ENCODE data around the gene GRIK4.

GRIK4 gene

DNA sequence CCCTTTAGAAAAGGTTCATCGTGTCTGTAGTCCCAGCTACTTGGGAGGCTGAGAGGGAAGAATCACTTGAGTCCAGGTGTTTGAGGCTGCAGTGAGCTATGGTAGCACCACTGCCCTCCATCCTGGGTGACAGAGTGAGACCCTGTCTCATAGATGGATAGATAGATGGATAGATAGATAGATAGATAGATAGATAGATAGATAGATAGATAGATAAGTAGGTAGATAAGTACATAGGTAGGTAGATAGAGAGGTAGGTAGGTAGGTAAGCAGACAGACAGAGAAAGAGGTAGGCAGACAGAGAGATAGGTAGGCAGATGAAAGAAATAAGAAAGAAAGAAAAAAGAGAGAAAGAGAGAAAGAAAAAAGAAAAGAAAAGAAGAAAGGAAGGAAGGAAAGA is 156.4 kb downstream of the GRIK4 start:
- Mint-ChIP-seq H3K36me3 (ENCODE audit: low read depth) (no peaks in the 10 kb centered on the region), H3K4me3 (no peak overlapping the region), H3K4me1 (ENCODE audit: low read depth) (no peaks in the 10 kb centered on the region), H3K27me3 (peaks cover 28% of the 10 kb centered on the region), H3K9me3 (no peaks in the 10 kb centered on the region), H3K27ac (no peak overlapping the region)

DNA sequence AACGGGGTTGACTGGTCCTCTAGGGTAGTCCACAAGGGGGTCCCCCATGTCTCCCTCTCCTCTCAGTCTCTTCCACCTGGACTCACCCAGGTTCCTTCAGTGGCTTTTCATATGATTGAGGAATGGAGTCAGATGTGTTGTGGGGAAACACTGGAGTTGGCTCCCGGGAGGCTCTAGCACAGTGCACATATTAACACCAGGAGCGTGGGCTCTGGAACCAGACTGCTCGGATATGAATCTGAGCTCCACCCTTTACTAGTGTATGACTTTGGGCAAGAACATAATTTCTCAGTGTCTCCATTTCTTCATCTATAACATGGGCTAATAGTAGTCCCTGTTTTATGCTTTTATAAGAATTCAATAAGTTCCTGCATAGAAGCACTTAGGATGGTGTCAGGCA is 157.0 kb downstream of the GRIK4 start:
- H3K27me3 Mint-ChIP-seq = peaks cover 23% of the 10 kb centered on the region
- H3K4me3 Mint-ChIP-seq = no peak overlapping the region
- no peak overlapping the region for H3K27ac Mint-ChIP-seq
- no peaks in the 10 kb centered on the region for H3K9me3 Mint-ChIP-seq
- H3K4me1 Mint-ChIP-seq (ENCODE audit: low read depth) = no peaks in the 10 kb centered on the region
- no peaks in the 10 kb centered on the region for H3K36me3 Mint-ChIP-seq (ENCODE audit: low read depth)

DNA sequence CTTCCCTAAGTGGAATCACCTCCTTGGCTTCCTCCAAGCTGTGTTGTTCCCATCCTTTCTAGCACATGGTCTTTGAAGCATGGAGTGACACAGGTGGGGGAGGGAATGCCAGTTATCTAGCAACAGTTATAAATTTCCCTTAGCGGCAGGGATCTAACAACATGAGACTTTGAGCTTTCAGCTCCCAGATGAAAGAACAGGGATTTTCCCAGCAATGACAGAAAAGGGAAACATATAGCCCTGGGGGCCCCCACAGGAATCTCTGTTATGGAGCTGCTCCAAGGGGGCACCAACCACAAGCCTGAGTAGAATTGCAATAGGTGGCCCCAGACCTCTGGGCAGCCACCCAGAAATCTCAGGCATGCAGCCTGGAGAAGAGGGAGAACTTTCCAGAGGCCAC is 163.0 kb downstream of the GRIK4 start:
- Mint-ChIP-seq H3K4me3 (no peak overlapping the region), H3K27me3 (peaks cover 22% of the 10 kb centered on the region), H3K36me3 (ENCODE audit: low read depth) (no peaks in the 10 kb centered on the region), H3K27ac (no peak overlapping the region), H3K9me3 (no peaks in the 10 kb centered on the region), H3K4me1 (ENCODE audit: low read depth) (no peaks in the 10 kb centered on the region)

DNA sequence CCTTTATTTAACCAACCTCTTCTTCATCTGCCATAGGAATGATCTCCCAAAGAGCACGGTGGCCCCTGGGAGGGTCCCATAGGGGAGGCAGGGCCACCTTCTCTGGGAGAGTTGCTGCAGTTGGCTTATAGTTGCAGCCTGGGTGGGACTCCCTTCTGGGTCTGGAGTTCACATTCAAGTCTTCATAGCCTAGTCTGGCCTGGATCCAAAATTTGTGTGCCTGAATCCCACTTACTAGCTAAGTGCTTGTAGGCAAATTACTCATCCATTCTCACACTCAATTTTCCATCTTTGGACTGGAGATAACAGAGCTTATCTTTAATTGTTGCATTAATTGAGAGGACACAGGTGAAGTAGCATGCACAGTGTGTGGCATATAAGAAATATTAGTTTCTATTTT is 163.6 kb downstream of the GRIK4 start:
- Mint-ChIP-seq H3K27me3 (peaks cover 26% of the 10 kb centered on the region), H3K4me3 (no peak overlapping the region), H3K27ac (no peak overlapping the region), H3K36me3 (ENCODE audit: low read depth) (no peaks in the 10 kb centered on the region), H3K4me1 (ENCODE audit: low read depth) (no peaks in the 10 kb centered on the region), H3K9me3 (no peaks in the 10 kb centered on the region)

DNA sequence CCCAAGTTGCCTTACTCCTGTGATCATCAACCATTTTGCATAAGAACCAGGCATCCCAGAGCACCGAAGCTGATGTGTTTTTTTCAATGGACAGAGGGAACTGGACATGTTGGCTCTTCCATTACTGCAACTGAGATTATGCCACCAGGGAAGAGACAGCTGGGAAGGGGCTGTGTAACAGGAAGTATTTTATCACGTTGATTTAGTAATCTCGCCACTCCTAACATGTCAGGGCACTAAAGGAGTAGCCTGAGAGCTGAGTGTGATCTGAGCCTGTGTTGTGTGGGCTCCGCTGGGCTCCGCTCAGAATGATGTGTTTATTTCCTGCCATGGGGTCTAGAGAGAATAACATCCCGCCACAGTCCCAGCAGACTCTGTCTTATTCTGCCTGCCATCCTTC is 165.4 kb downstream of the GRIK4 start:
- no peak overlapping the region for H3K4me3 Mint-ChIP-seq
- no peaks in the 10 kb centered on the region for H3K9me3 Mint-ChIP-seq
- peaks cover 21% of the 10 kb centered on the region for H3K27me3 Mint-ChIP-seq
- H3K27ac Mint-ChIP-seq = no peak overlapping the region
- H3K36me3 Mint-ChIP-seq (ENCODE audit: low read depth) = no peaks in the 10 kb centered on the region
- no peaks in the 10 kb centered on the region for H3K4me1 Mint-ChIP-seq (ENCODE audit: low read depth)

DNA sequence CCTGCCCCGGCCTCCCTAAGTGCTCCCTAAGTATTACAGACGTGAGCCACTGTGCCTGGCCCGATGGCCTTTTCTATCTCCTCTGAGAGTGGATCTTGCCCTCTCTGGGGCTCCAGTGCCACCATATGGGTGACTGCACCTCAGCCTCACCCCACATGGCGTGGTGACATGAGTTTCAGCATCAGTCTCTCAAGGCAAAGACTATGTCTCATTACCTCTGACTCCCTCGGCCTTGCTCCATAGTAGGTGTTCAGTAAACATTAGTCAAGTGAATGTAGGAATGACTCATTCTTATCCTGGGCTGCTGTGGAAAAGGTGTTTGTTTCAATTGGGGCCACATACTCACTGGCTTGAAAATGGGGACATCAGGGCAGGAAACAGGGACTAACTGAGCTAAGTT is 168.8 kb downstream of the GRIK4 start:
- H3K27ac Mint-ChIP-seq = no peak overlapping the region
- no peaks in the 10 kb centered on the region for H3K36me3 Mint-ChIP-seq (ENCODE audit: low read depth)
- no peaks in the 10 kb centered on the region for H3K4me1 Mint-ChIP-seq (ENCODE audit: low read depth)
- no peaks in the 10 kb centered on the region for H3K9me3 Mint-ChIP-seq
- peaks cover 26% of the 10 kb centered on the region for H3K27me3 Mint-ChIP-seq
- H3K4me3 Mint-ChIP-seq = no peak overlapping the region

DNA sequence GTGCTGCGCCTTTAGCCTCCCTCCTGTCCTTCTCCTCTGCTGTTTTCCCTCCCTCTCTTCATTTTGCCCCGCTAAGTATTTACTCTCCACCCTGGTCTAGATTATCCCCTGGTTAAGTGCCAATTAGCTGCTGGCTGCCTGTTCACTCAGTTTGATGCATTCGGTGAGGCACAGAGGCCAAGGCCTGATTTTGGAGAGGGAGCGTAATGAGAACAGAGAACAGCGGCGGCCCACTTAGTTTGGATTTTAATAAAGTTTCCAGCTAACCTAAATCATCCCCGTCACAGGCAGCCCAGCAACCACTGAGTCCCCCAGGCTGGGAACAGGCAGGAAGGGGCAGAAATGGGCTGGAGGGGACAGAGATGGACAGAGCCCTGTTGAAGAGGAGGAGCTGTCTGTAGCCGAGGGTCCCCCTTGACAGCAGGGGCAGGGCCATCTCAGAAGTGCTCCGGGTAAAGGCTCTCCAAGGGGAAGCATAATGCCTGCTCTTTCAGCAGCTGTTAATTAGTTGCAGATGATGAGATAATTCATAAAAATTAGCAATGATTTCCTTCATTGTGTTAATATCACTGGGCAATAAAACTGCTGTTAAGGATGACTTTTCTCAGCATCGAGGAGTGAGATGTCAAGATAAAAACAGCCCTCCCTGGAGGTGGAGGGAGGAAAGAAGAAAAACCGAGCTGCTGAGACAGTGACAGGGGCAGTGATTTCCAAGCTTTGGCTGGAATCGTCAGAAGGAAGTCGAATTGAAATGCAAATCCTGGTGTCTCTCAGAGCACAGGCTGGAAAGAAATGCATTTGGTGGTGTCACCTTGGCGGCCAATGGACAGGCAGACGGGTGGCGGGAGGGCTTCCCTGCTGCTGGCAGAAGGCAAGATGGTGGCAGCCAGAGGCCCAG is 170.1 kb downstream of the GRIK4 start:
- Mint-ChIP-seq H3K36me3 (ENCODE audit: low read depth) (no peaks in the 10 kb centered on the region), H3K9me3 (no peaks in the 10 kb centered on the region), H3K27me3 (peaks cover 31% of the 10 kb centered on the region), H3K4me1 (ENCODE audit: low read depth) (no peaks in the 10 kb centered on the region), H3K27ac (no peak overlapping the region), H3K4me3 (no peak overlapping the region)

DNA sequence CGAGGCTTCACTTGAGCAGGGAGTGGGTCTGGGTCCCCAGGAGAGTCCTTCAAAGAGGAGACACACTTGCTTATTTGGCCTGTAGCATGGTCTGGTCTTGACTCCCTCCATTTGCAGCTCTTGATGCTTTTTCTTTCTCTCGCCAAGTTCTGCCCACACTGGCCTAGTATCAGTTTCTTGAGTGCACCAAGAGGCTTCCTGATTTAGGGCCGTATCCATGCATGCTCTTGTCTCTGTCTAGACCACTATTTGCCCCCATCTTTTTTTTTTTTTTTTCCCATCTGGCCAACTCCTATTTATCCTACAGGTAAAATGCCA is 170.7 kb downstream of the GRIK4 start:
- H3K36me3 Mint-ChIP-seq (ENCODE audit: low read depth) = no peaks in the 10 kb centered on the region
- no peak overlapping the region for H3K27ac Mint-ChIP-seq
- no peaks in the 10 kb centered on the region for H3K4me1 Mint-ChIP-seq (ENCODE audit: low read depth)
- H3K27me3 Mint-ChIP-seq = peaks cover 28% of the 10 kb centered on the region
- no peaks in the 10 kb centered on the region for H3K9me3 Mint-ChIP-seq
- H3K4me3 Mint-ChIP-seq = no peak overlapping the region

DNA sequence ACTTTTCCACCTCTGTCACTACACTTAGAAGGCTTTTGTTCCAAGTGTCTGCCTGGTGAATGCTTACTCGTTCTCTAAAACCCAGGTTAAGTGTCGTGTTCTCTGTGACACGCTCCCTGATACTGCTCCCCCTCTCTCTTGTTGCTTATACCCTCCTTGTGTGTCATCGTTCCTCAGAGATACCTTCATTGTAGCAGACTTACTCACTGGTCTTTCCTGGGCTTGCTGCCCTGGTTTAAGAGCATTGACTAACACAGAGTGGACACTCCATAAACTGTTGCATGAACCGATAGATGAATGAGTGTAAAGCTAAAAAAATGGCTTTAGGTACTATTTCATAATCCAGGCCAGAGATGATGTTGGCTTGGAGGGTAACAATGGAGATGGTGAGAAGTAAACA is 171.3 kb downstream of the GRIK4 start:
- H3K36me3 Mint-ChIP-seq (ENCODE audit: low read depth) = no peaks in the 10 kb centered on the region
- H3K4me3 Mint-ChIP-seq = no peak overlapping the region
- H3K27me3 Mint-ChIP-seq = peaks cover 31% of the 10 kb centered on the region
- no peaks in the 10 kb centered on the region for H3K4me1 Mint-ChIP-seq (ENCODE audit: low read depth)
- H3K27ac Mint-ChIP-seq = no peak overlapping the region
- H3K9me3 Mint-ChIP-seq = no peaks in the 10 kb centered on the region

DNA sequence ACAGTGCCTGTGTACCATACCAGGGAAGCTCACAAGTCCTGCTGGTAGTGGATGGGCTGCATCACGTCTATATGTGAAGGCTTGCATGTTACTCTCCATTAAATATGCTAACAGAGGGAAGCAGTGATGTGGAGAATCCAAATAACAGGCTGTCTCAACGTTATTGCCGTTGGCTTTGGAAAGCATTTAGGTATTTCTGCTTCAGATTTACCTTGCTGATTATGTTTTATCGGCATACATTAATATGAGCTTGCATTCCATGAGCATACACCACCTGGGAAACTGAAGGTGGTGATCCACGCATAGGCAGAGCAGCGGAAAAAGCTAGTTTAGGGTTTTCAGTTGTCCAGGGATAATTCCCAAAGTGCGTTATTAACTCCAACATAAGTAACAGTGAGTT is 175.0 kb downstream of the GRIK4 start:
- peaks cover 40% of the 10 kb centered on the region for H3K27me3 Mint-ChIP-seq
- no peaks in the 10 kb centered on the region for H3K9me3 Mint-ChIP-seq
- H3K27ac Mint-ChIP-seq = no peak overlapping the region
- H3K36me3 Mint-ChIP-seq (ENCODE audit: low read depth) = no peaks in the 10 kb centered on the region
- H3K4me3 Mint-ChIP-seq = no peak overlapping the region
- no peaks in the 10 kb centered on the region for H3K4me1 Mint-ChIP-seq (ENCODE audit: low read depth)

DNA sequence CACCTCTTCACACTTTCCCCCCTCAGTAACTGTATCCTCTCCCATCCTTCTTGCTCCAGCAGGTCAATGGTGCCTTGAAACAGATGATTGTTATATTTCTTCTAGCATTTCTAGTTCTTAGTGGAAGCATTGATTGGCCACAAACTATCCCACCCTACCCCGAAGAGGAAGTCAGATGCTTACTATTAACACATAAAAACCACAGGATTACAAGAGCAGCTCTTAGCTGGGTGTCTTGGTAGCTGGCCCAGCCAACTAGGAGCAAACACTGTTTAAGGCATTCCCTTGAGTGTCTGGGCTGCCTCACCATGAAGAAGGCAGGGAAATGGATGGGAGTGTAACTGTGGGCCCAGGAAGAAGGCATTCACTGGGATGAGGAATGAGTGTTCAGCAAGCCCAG is 176.6 kb downstream of the GRIK4 start:
- Mint-ChIP-seq H3K9me3 (no peaks in the 10 kb centered on the region), H3K4me1 (ENCODE audit: low read depth) (no peaks in the 10 kb centered on the region), H3K27ac (no peak overlapping the region), H3K27me3 (peaks cover 39% of the 10 kb centered on the region), H3K36me3 (ENCODE audit: low read depth) (no peaks in the 10 kb centered on the region), H3K4me3 (no peak overlapping the region)

DNA sequence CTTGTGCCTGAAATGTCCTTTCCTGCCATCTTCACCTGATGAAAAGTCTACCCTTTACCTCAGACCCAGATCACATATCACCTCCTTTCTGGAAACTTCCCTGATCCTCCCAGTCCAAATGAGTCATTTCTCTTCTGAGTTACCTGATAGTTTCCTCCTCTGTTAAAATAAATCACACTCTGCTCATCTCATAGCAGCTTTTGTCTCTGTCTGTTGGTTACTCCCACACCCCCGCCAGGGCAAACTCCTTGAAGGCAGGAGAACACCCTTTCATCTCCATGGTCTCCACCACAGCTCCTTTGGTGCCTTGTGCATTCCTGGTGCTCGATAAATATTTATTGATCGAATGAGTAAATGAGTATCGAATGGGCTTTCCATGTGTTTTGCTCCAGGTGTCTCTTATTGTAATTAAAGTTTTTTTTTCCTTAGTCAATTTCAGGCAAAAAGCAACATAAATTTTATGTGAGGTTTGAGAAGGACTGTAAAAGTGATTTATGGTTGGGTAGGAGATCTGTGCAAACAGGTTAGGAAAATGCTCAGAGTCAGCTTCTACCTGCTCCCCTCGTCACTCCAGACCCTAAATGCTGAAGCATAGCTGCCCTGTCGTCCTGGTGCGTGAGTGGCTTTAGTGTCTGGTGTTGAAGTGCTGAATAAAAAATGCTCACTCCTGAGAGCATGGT is 178.2 kb downstream of the GRIK4 start:
- no peaks in the 10 kb centered on the region for H3K9me3 Mint-ChIP-seq
- H3K27ac Mint-ChIP-seq = no peak overlapping the region
- no peaks in the 10 kb centered on the region for H3K4me1 Mint-ChIP-seq (ENCODE audit: low read depth)
- H3K4me3 Mint-ChIP-seq = no peak overlapping the region
- H3K36me3 Mint-ChIP-seq (ENCODE audit: low read depth) = no peaks in the 10 kb centered on the region
- peaks cover 36% of the 10 kb centered on the region for H3K27me3 Mint-ChIP-seq

DNA sequence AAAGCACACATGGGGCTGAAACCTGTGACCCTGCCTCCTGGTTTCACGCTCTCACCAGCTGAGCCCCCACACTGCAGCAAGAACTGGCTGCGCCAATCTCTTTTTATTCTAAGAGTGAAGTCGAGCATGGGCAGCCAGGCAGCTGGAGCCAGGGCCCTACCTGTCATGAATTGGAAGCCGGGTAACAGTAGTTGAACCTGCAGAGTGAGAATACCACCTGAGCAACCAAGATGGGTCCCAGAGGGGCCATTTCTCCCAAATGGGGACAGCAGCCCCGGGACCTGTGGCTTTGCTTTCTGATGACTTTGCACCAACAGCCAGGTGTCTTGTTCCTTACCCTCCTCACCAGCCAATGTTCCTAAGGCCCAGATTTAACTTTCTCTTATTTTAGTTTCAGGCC is 178.9 kb downstream of the GRIK4 start:
- Mint-ChIP-seq H3K9me3 (no peaks in the 10 kb centered on the region), H3K27me3 (peaks cover 36% of the 10 kb centered on the region), H3K27ac (no peak overlapping the region), H3K4me1 (ENCODE audit: low read depth) (no peaks in the 10 kb centered on the region), H3K36me3 (ENCODE audit: low read depth) (no peaks in the 10 kb centered on the region), H3K4me3 (no peak overlapping the region)

DNA sequence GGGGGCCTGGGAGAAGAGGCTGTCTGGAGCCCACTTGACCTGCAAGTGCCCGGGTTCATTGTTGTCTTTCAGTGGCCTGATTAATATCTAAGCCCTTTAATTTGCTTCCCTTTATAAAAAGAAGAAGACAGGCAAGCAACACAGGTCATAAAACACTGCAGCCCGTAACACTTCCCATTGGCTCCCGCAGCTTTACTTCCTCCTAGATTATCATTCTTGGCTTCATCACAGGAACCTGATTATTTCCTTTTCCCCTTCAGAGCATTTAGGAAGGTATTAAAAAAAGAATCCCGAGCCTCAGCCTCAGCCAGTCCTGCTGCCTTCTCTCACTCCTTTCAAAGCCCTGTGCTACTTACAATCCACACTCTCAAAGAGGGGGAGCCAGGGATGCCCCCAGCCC is 183.2 kb downstream of the GRIK4 start:
- Mint-ChIP-seq H3K9me3 (no peaks in the 10 kb centered on the region), H3K36me3 (ENCODE audit: low read depth) (no peaks in the 10 kb centered on the region), H3K27ac (no peak overlapping the region), H3K4me1 (ENCODE audit: low read depth) (no peaks in the 10 kb centered on the region), H3K4me3 (no peak overlapping the region), H3K27me3 (peaks cover 16% of the 10 kb centered on the region)

DNA sequence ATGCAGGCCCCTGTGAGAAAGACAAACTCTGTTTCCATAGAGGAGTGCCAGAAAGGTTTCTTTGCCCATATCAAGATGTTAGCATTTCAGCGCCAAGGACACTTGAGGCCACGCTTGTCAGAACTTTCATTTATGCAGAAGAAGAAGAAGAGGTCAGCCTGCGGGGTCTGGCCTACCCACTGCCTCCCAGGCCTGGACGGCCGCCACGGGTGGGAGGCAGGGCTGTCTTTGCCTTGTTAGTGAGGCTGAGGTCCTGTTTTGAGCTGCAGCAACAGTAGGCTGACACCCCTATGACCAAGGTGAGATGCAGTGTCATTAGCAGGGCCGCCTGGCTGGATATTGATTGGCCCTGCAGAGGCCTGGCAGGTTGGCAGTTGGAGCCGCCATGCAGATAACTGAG is 183.9 kb downstream of the GRIK4 start:
- H3K4me3 Mint-ChIP-seq = no peak overlapping the region
- H3K9me3 Mint-ChIP-seq = no peaks in the 10 kb centered on the region
- H3K27ac Mint-ChIP-seq = no peak overlapping the region
- no peaks in the 10 kb centered on the region for H3K4me1 Mint-ChIP-seq (ENCODE audit: low read depth)
- peaks cover 15% of the 10 kb centered on the region for H3K27me3 Mint-ChIP-seq
- no peaks in the 10 kb centered on the region for H3K36me3 Mint-ChIP-seq (ENCODE audit: low read depth)

DNA sequence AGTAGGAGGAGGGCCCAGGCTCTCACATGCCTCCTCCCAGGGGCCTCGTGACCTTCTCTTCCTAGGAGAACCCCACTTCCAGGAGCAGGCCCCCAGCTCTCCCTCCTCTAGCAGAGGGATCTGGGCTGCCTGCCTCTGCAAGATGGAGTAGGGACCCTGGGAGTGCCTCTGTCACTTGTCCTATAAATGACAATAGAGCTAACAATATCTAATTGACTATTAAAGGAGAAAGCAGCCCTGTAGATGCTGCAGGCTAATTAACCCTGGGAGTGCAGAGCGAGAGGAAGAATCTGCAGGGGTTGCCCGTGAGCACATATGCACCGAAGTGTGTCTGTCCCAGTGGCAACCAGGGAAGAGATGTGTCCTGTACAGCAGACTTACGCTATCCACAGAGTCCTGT is 184.4 kb downstream of the GRIK4 start:
- Mint-ChIP-seq H3K36me3 (ENCODE audit: low read depth) (no peaks in the 10 kb centered on the region), H3K27me3 (peaks cover 13% of the 10 kb centered on the region), H3K4me1 (ENCODE audit: low read depth) (no peaks in the 10 kb centered on the region), H3K4me3 (no peak overlapping the region), H3K27ac (no peak overlapping the region), H3K9me3 (no peaks in the 10 kb centered on the region)
